B cell (primary cell): ENCODE measurements around the gene FBXW4. TPM values are rescaled to one million over a fixed set of nuclear protein-coding genes. Genes with fewer than 3 reads are reported as not detected.

Experiments
- ATAC-seq: fragments of 200-7000 bp; cut with Tn5 transposase; one replicate; pipeline ENCODE4 v1.10.0; 2021; ENCODE audit warnings: low read depth, mild to moderate bottlenecking, moderate number of reproducible peaks, moderate library complexity
- CTCF ChIA-PET: fragments of 350-600 bp; sonication (Branson Sonifier 250); formaldehyde crosslinking; loops from one replicate; lab custom pipeline; 2021; ENCODE audit warnings: antibody characterized with exemption, inconsistent platforms; lab: Charles Lee
- POLR2A ChIA-PET: fragments of 350-600 bp; sonication (Branson Sonifier 250); formaldehyde crosslinking; loops from one replicate; lab custom pipeline; 2021; ENCODE audit warnings: antibody characterized with exemption; lab: Charles Lee
- DNase-seq: peaks from one replicate; pipeline ENCODE4 v3.0.0; 2013
- H2AFZ ChIP-seq: 2 replicates; pipeline ENCODE4 v1.6.1; 2012; ENCODE audit warnings: mild to moderate bottlenecking, low read depth, low read length; ENCODE audit not compliant: insufficient read depth, poor library complexity, severe bottlenecking
- H3K27ac ChIP-seq, 2 donors: 1 replicate in 1 of 2; 2 replicates in 1 of 2; pipeline ENCODE4 v1.5.1; 2012 to 2013; ENCODE audit warnings: low read length in 2 of 2, mild to moderate bottlenecking in 2 of 2, moderate library complexity in 1 of 2
- H3K27me3 ChIP-seq, 4 experiments: fragments of 200-600 bp in 1 of 4; sonication (generic) in 1 of 4; replicated peaks in 1 of 4; 1 replicate in 2 of 4; 2 replicates in 2 of 4; pipeline versions ENCODE4 v1.6.1 to v1.7.0; 2013 to 2016; ENCODE audit warnings: low read length in 3 of 4, mild to moderate bottlenecking in 2 of 4, mixed read lengths in 1 of 4, moderate library complexity in 1 of 4; ENCODE audit not compliant: insufficient read depth in 4 of 4, control insufficient read depth in 3 of 4; ENCODE audit errors: control extremely low read depth in 1 of 4
- H3K36me3 ChIP-seq, 2 experiments: replicated peaks in 1 of 2; 1 replicate in 1 of 2; 2 replicates in 1 of 2; pipeline versions ENCODE4 v1.6.1 to v1.7.1; 2013; ENCODE audit warnings: low read length in 1 of 2; ENCODE audit not compliant: insufficient read depth in 2 of 2, control insufficient read depth in 1 of 2; ENCODE audit errors: control extremely low read depth in 1 of 2, extremely low read depth in 1 of 2
- H3K4me1 ChIP-seq, 2 donors: fragments of 200-600 bp in 1 of 2; sonication (generic) in 1 of 2; 1 replicate in 1 of 2; 2 replicates in 1 of 2; pipeline versions ENCODE4 v1.5.1 to v1.6.1; 2013 to 2017; ENCODE audit warnings: low read length in 2 of 2; ENCODE audit not compliant: control insufficient read depth in 2 of 2, insufficient read depth in 2 of 2
- H3K4me2 ChIP-seq: replicated peaks from 2 replicates; pipeline ENCODE3; 2012; ENCODE audit warnings: mild to moderate bottlenecking, low read depth, low read length; ENCODE audit not compliant: poor library complexity, severe bottlenecking
- H3K4me3 ChIP-seq, 5 experiments: fragments of 200-600 bp in 1 of 5; sonication (generic) in 1 of 5; 1 replicate in 3 of 5; 2 replicates in 2 of 5; pipeline versions ENCODE4 v1.5.1 to v1.7.0; 2011 to 2016; ENCODE audit warnings: low read length in 4 of 5, mild to moderate bottlenecking in 4 of 5, low read depth in 2 of 5, control low read depth in 1 of 5, moderate library complexity in 1 of 5; ENCODE audit not compliant: insufficient read depth in 1 of 5; ENCODE audit errors: control extremely low read depth in 1 of 5, extremely low read depth in 1 of 5
- H3K79me2 ChIP-seq: fragments of 200-600 bp; sonication (generic); one replicate; pipeline ENCODE4 v1.6.0; 2016; ENCODE audit warnings: low read length; ENCODE audit not compliant: control insufficient read depth, insufficient read depth
- H3K9ac ChIP-seq: fragments of 200-600 bp; sonication (generic); 2 replicates; pipeline ENCODE4 v1.6.1; 2017; ENCODE audit warnings: mild to moderate bottlenecking, low read length, moderate library complexity
- H3K9me3 ChIP-seq, 3 donors: one replicate each; pipeline versions ENCODE4 v1.6.1 to v1.7.1; 2013; ENCODE audit warnings: low read length in 2 of 3; ENCODE audit not compliant: control insufficient read depth in 2 of 3, insufficient read depth in 1 of 3; ENCODE audit errors: control extremely low read depth in 1 of 3
- H4K20me1 ChIP-seq: 2 replicates; pipeline ENCODE4 v1.6.0; 2012; ENCODE audit warnings: mild to moderate bottlenecking, low read length; ENCODE audit not compliant: insufficient read depth, control insufficient read depth, poor library complexity, severe bottlenecking
- H3K27ac Mint-ChIP-seq: one replicate; pipeline ENCODE4 v1.8.0; 2021; ENCODE audit warnings: mixed read lengths
- H3K27me3 Mint-ChIP-seq: one replicate; pipeline ENCODE4 v1.8.0; 2021; ENCODE audit warnings: mixed read lengths
- H3K4me1 Mint-ChIP-seq: one replicate; pipeline ENCODE4 v1.8.0; 2021; ENCODE audit warnings: mixed read lengths
- H3K4me3 Mint-ChIP-seq: one replicate; pipeline ENCODE4 v1.8.0; 2021; ENCODE audit warnings: mixed read lengths
- H3K9me3 Mint-ChIP-seq: one replicate; pipeline ENCODE4 v1.8.0; 2022; ENCODE audit warnings: mixed read lengths; ENCODE audit not compliant: insufficient read depth
- EZH2 ChIP-seq: IDR thresholded peaks from 2 replicates; pipeline ENCODE4 v1.6.1; 2012; ENCODE audit warnings: borderline replicate concordance, low read depth, mild to moderate bottlenecking, moderate library complexity, low read length; ENCODE audit not compliant: insufficient read depth, poor library complexity, severe bottlenecking
- WGBS: methylation state at CpG from one replicate; pipeline ENCODE4 v1.1.5; 2013; ENCODE audit warnings: missing lambda C conversion rate; ENCODE audit not compliant: insufficient coverage; 5-methylcytosine and 5-hydroxymethylcytosine counted together
- intact Hi-C: fragments of 100-400 bp; cut with micrococcal nuclease; formaldehyde crosslinking; loops from one replicate; pipeline ENCODE4 v1.10.0; 2022
- polyA plus RNA-seq: library from polyadenylated mRNA; depleted of rRNA; stranded (reverse); fragments of >200 nt; gene quantifications from 2 replicates; pipeline ENCODE4 v1.2.3, GENCODE V29; 2012
- total RNA-seq, 2 donors: library from RNA; stranded (reverse); fragments of 120-200 nt in 1 of 2; gene quantifications; 1 replicate in 1 of 2; 2 replicates in 1 of 2; pipeline versions ENCODE4 v1.2.3 to v1.2.4, GENCODE V29; 2013 to 2022
- TF ChIP-seq, protein P1 (sequence below): fragments of 200-600 bp; IDR thresholded peaks from one replicate; pipeline ENCODE4 v1.8.0; 2022; ENCODE audit warnings: antibody characterized with exemption, mild to moderate bottlenecking

FBXW4 gene
- total and polyA plus RNA-seq, 2 donors (not counting 1 experiment from before 2014, with no cell fraction given): 72.9 to 99.6 TPM

DNA sequence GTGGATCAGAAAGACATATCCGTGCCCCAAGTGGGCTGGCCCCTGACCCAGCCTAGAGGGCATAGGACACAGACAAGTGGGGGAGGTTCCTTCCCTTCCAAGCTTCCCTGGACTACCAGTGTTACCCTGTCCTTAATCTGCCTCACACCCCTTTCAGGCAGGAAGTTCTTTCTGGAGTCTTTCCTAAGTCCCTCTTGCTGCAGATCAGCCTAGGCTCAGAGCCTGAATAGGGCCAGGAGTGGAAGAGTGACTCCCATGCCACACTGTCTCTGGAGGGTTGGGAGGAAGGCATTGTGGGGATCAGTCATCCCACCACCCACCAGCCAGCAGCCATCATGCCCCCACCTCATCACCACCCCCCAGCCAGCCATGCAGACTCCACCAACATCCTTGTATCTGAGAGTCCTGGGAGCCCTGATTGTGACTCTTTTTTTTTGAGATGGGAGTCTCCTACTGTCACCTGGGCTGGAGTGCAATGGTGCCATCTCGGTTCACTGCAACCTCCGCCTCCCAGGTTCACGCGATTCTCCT is 129.5 kb downstream of the FBXW4 start:
- CTCF ChIA-PET: no interaction called here

DNA sequence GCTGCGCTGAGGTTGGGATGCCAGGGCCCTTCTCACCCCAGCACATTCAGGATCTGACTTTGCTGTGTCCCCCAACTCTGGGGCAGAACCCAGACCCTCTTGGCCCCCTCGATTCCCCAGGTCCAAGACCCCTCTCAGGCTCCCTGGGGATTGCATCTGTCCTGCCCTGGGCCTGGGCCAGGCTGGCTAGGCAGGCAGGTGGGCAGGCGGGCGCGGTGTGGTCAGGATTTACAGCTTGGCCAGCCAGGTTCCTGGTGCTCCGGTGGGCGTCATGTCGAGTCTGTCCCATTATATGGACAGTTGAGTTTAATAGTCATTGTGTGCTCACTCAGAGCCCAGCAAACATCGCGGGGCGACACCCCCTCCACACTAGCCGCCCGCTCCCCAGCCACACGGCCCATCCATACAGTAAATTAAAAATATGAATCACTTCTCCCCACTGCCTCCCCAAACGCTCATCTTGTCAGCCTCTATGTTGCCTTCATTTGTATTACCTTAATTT is 130.4 kb downstream of the FBXW4 start:
- peaks cover 11% of the 10 kb centered on the region for H3K4me1 Mint-ChIP-seq

More for the DNA sequence above, 129.5 kb downstream of the FBXW4 start:
- Mint-ChIP-seq H3K27ac (no peak overlapping the region), H3K4me3 (no peak overlapping the region), H3K9me3 (no peaks in the 10 kb centered on the region), H3K4me1 (peaks cover 17% of the 10 kb centered on the region), H3K27me3 (peaks cover 60% of the 10 kb centered on the region)
- Histone ChIP-seq H3K9ac (no peak overlapping the region), H3K36me3 (no peaks in the 10 kb centered on the region), H2AFZ (no peak overlapping the region), H3K4me2 (no peak overlapping the region), H3K4me1 (peaks cover 17 to 22% of the 10 kb centered on the region in 2 donors), H3K27me3 (peaks cover 0 to 51% (median 35%) of the 10 kb centered on the region in 4 experiments), H3K79me2 (no peaks in the 10 kb centered on the region), H4K20me1 (no peaks in the 10 kb centered on the region), H3K4me3 (no peak overlapping the region), H3K9me3 (peaks cover 0 to 8% (median 0%) of the 10 kb centered on the region in 3 donors), H3K27ac (no peak overlapping the region)
- ATAC-seq (no peak), DNase-seq (no peak)
- 90% methylated on average over 5 of the region's 5 CpGs for WGBS
- intact Hi-C loops: no loop called here
- POLR2A ChIA-PET: no interaction called here
- TF ChIP-seq, protein P1, sequence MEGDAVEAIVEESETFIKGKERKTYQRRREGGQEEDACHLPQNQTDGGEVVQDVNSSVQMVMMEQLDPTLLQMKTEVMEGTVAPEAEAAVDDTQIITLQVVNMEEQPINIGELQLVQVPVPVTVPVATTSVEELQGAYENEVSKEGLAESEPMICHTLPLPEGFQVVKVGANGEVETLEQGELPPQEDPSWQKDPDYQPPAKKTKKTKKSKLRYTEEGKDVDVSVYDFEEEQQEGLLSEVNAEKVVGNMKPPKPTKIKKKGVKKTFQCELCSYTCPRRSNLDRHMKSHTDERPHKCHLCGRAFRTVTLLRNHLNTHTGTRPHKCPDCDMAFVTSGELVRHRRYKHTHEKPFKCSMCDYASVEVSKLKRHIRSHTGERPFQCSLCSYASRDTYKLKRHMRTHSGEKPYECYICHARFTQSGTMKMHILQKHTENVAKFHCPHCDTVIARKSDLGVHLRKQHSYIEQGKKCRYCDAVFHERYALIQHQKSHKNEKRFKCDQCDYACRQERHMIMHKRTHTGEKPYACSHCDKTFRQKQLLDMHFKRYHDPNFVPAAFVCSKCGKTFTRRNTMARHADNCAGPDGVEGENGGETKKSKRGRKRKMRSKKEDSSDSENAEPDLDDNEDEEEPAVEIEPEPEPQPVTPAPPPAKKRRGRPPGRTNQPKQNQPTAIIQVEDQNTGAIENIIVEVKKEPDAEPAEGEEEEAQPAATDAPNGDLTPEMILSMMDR: no peak
- no peak for TF ChIP-seq EZH2

More for the DNA sequence above, 130.4 kb downstream of the FBXW4 start:
- no peak for DNase-seq
- ATAC-seq: no peak
- no peak for TF ChIP-seq EZH2
- TF ChIP-seq, protein P1: no peak
- Histone ChIP-seq H2AFZ (no peak overlapping the region), H4K20me1 (no peaks in the 10 kb centered on the region), H3K27me3 (peaks cover 0 to 48% (median 32%) of the 10 kb centered on the region in 4 experiments), H3K27ac (no peak overlapping the region), H3K4me1 (peaks cover 12 to 14% of the 10 kb centered on the region in 2 donors), H3K4me3 (no peak overlapping the region), H3K4me2 (no peak overlapping the region), H3K9ac (no peak overlapping the region), H3K79me2 (no peaks in the 10 kb centered on the region), H3K36me3 (no peaks in the 10 kb centered on the region), H3K9me3 (peaks cover 0 to 4% (median 0%) of the 10 kb centered on the region in 3 donors)
- H3K27me3 Mint-ChIP-seq: peaks cover 57% of the 10 kb centered on the region
- no peak overlapping the region for H3K4me3 Mint-ChIP-seq
- ChIA-PET CTCF (no interaction called here), POLR2A (no interaction called here)
- H3K27ac Mint-ChIP-seq: no peak overlapping the region
- 89% methylated on average over 5 of the region's 15 CpGs for WGBS
- H3K9me3 Mint-ChIP-seq: no peaks in the 10 kb centered on the region
- intact Hi-C loops: no loop called here
